GM18499 (cell line): ENCODE data around the gene PTGIR.
A peak's percentile ranks its signal among the peaks of the same experiment; 100 is the strongest.

Experiments
- ATAC-seq: cut with Tn5 transposase; IDR thresholded peaks from one replicate; pipeline ENCODE4 v1.9.1; 2021; ENCODE audit warnings: moderate number of reproducible peaks; ENCODE audit not compliant: insufficient read depth, unreplicated experiment

Gene PTGIR

GRCh38 chr19:46624958-46625661 lies at the start of gene PTGIR:
Gene PTGIR, minus strand, starts transcription at chr19:46625089. Its CDS starts 864 bp downstream, at chr19:46624225.
- ATAC-seq = no peak

GRCh38 chr19:46670813-46671212 lies 45.9 kb upstream of the PTGIR start:
- no peak for ATAC-seq

- ATAC-seq = no peak
Observed at GRCh38 chr19:46668662-46669061, 43.8 kb upstream of the PTGIR start.

GRCh38 chr19:46665072-46665471 lies 40.2 kb upstream of the PTGIR start:
- no peak for ATAC-seq

GRCh38 chr19:46661735-46662592 lies 37.1 kb upstream of the PTGIR start:
- ATAC-seq = no peak

GRCh38 chr19:46661020-46661731 lies 36.3 kb upstream of the PTGIR start, which contains the start of gene DACT3:
Gene DACT3, minus strand, starts transcription at chr19:46661182. Its CDS starts 118 bp downstream, at chr19:46661064.
- peak; percentile 87 for ATAC-seq

- ATAC-seq = no peak
Observed at GRCh38 chr19:46660551-46661019, 35.7 kb upstream of the PTGIR start.

- no peak for ATAC-seq
Observed at GRCh38 chr19:46660008-46660517, 35.2 kb upstream of the PTGIR start.

GRCh38 chr19:46659151-46660007 lies 34.5 kb upstream of the PTGIR start:
- ATAC-seq = no peak

GRCh38 chr19:46656541-46656940 lies 31.7 kb upstream of the PTGIR start:
- no peak for ATAC-seq

GRCh38 chr19:46654621-46655152 lies 29.8 kb upstream of the PTGIR start:
- no peak for ATAC-seq

GRCh38 chr19:46650445-46650844 lies 25.6 kb upstream of the PTGIR start:
- no peak for ATAC-seq

GRCh38 chr19:46648961-46649960 lies 24.4 kb upstream of the PTGIR start:
- no peak for ATAC-seq

- ATAC-seq = no peak
Observed at GRCh38 chr19:46648060-46648960, 23.4 kb upstream of the PTGIR start.

GRCh38 chr19:46646402-46646801 lies 21.5 kb upstream of the PTGIR start:
- ATAC-seq = no peak

GRCh38 chr19:46644720-46645119 lies 19.8 kb upstream of the PTGIR start:
- ATAC-seq = no peak

- ATAC-seq = no peak
Observed at GRCh38 chr19:46640656-46641055, 15.8 kb upstream of the PTGIR start.
